Skeletal muscle tissue (tissue), 4 donors: ENCODE measurements around the gene IL12B. TPM values are rescaled to one million over a fixed set of nuclear protein-coding genes. Genes with fewer than 3 reads are reported as not detected.

Source experiments
- H3K27ac ChIP-seq: one replicate; pipeline ENCODE4 v1.7.0; 2013; ENCODE audit warnings: mild to moderate bottlenecking, low read depth, low read length, inconsistent platforms
- H3K27me3 ChIP-seq, 3 donors: one replicate each; pipeline ENCODE4 v1.7.0; 2013; ENCODE audit warnings: low read length in 3 of 3; ENCODE audit not compliant: control insufficient read depth in 3 of 3, insufficient read depth in 3 of 3
- H3K36me3 ChIP-seq, 3 donors: one replicate each; pipeline ENCODE4 v1.7.0; 2013; ENCODE audit warnings: low read length in 3 of 3; ENCODE audit not compliant: control insufficient read depth in 3 of 3, insufficient read depth in 3 of 3
- H3K4me1 ChIP-seq, 3 donors: one replicate each; pipeline ENCODE4 v1.7.0; 2013; ENCODE audit warnings: low read length in 3 of 3, mild to moderate bottlenecking in 3 of 3; ENCODE audit not compliant: control insufficient read depth in 3 of 3, insufficient read depth in 3 of 3
- H3K4me3 ChIP-seq, 3 donors: one replicate each; pipeline ENCODE4 v1.7.0; 2013; ENCODE audit warnings: low read length in 3 of 3
- H3K9ac ChIP-seq, 3 donors: one replicate each; pipeline ENCODE4 v1.7.0; 2013; ENCODE audit warnings: low read length in 3 of 3, mild to moderate bottlenecking in 3 of 3, moderate library complexity in 2 of 3, low read depth in 1 of 3
- H3K9me3 ChIP-seq, 3 donors: one replicate each; pipeline ENCODE4 v1.7.0; 2013; ENCODE audit warnings: low read length in 3 of 3; ENCODE audit not compliant: control insufficient read depth in 3 of 3
- total RNA-seq: library from RNA; depleted of rRNA; stranded (reverse); fragments of >200 nt; gene quantifications from one replicate; pipeline ENCODE4 v1.2.3, GENCODE V29; 2014
- donor health status: Osteomylitis.

The IL12B gene
- total RNA-seq, 1 donor from 2014 or later = not detected

GRCh38 chr5:159319363-159319762 lies 10.9 kb downstream of the IL12B start:
- Histone ChIP-seq H3K27ac (no peak overlapping the region), H3K9me3 (no peaks in the 10 kb centered on the region), H3K4me3 (no peak overlapping the region), H3K9ac (no peak overlapping the region), H3K27me3 (no peaks in the 10 kb centered on the region), H3K36me3 (no peaks in the 10 kb centered on the region), H3K4me1 (no peaks in the 10 kb centered on the region)

GRCh38 chr5:159318448-159318847 lies 11.8 kb downstream of the IL12B start:
- H3K36me3 ChIP-seq = no peaks in the 10 kb centered on the region
- H3K4me1 ChIP-seq = no peaks in the 10 kb centered on the region
- H3K27ac ChIP-seq = no peak overlapping the region
- H3K27me3 ChIP-seq = peaks cover 0 to 2% (median 0%) of the 10 kb centered on the region in 3 donors
- H3K4me3 ChIP-seq = no peak overlapping the region
- no peak overlapping the region for H3K9ac ChIP-seq
- no peaks in the 10 kb centered on the region for H3K9me3 ChIP-seq

GRCh38 chr5:159317849-159318248 lies 12.4 kb downstream of the IL12B start:
- H3K4me1 ChIP-seq = no peaks in the 10 kb centered on the region

GRCh38 chr5:159316519-159317383 lies 13.5 kb downstream of the IL12B start:
- Histone ChIP-seq H3K4me3 (no peak overlapping the region), H3K27ac (no peak overlapping the region), H3K4me1 (no peaks in the 10 kb centered on the region), H3K27me3 (peaks cover 3 to 8% (median 5%) of the 10 kb centered on the region in 3 donors), H3K9me3 (no peaks in the 10 kb centered on the region), H3K36me3 (no peaks in the 10 kb centered on the region), H3K9ac (no peak overlapping the region)

More at GRCh38 chr5:159317849-159318248, 12.4 kb downstream of the IL12B start:
- peaks cover 0 to 4% (median 0%) of the 10 kb centered on the region in 3 donors for H3K27me3 ChIP-seq
- H3K36me3 ChIP-seq = no peaks in the 10 kb centered on the region
- H3K27ac ChIP-seq = no peak overlapping the region
- no peak overlapping the region for H3K9ac ChIP-seq
- no peaks in the 10 kb centered on the region for H3K9me3 ChIP-seq
- no peak overlapping the region for H3K4me3 ChIP-seq

- Histone ChIP-seq H3K9me3 (no peaks in the 10 kb centered on the region), H3K27ac (no peak overlapping the region), H3K36me3 (no peaks in the 10 kb centered on the region), H3K4me3 (no peak overlapping the region), H3K9ac (no peak overlapping the region), H3K27me3 (peaks cover 18 to 28% (median 23%) of the 10 kb centered on the region in 3 donors), H3K4me1 (no peaks in the 10 kb centered on the region)
Observed at GRCh38 chr5:159313197-159313596, 17.1 kb downstream of the IL12B start.

GRCh38 chr5:159311063-159311462 lies 19.2 kb downstream of the IL12B start:
- Histone ChIP-seq H3K9ac (no peak overlapping the region), H3K9me3 (no peaks in the 10 kb centered on the region), H3K36me3 (no peaks in the 10 kb centered on the region), H3K4me1 (no peaks in the 10 kb centered on the region), H3K27me3 (peaks cover 18 to 31% (median 23%) of the 10 kb centered on the region in 3 donors), H3K27ac (no peak overlapping the region), H3K4me3 (no peak overlapping the region)

- no peak overlapping the region for H3K4me3 ChIP-seq
- H3K36me3 ChIP-seq = no peaks in the 10 kb centered on the region
- H3K27me3 ChIP-seq = peaks cover 18 to 31% (median 23%) of the 10 kb centered on the region in 3 donors
- H3K27ac ChIP-seq = no peak overlapping the region
- H3K4me1 ChIP-seq = no peaks in the 10 kb centered on the region
- H3K9me3 ChIP-seq = no peaks in the 10 kb centered on the region
- H3K9ac ChIP-seq = no peak overlapping the region
Observed at GRCh38 chr5:159310511-159310910, 19.8 kb downstream of the IL12B start.

GRCh38 chr5:159309689-159310433 lies 20.4 kb downstream of the IL12B start:
- H3K27ac ChIP-seq = no peak overlapping the region
- no peaks in the 10 kb centered on the region for H3K4me1 ChIP-seq
- no peaks in the 10 kb centered on the region for H3K9me3 ChIP-seq
- no peaks in the 10 kb centered on the region for H3K36me3 ChIP-seq
- H3K4me3 ChIP-seq = no peak overlapping the region
- peaks cover 18 to 34% (median 27%) of the 10 kb centered on the region in 3 donors for H3K27me3 ChIP-seq
- H3K9ac ChIP-seq = no peak overlapping the region

- peaks cover 4 to 12% (median 9%) of the 10 kb centered on the region in 3 donors for H3K27me3 ChIP-seq
- H3K9me3 ChIP-seq = peaks cover 0 to 3% (median 2%) of the 10 kb centered on the region in 3 donors
- no peak overlapping the region for H3K27ac ChIP-seq
- no peak overlapping the region for H3K4me3 ChIP-seq
- no peak overlapping the region for H3K9ac ChIP-seq
- no peaks in the 10 kb centered on the region for H3K4me1 ChIP-seq
- no peaks in the 10 kb centered on the region for H3K36me3 ChIP-seq
Observed at GRCh38 chr5:159304961-159305595, 25.2 kb downstream of the IL12B start.
